HG02588 (cell line): ENCODE measurements around the gene SAP30BP.

Experiments
- ATAC-seq: cut with Tn5 transposase; IDR thresholded peaks from one replicate; pipeline ENCODE4 v1.9.1; 2021; ENCODE audit warnings: mild to moderate bottlenecking, moderate library complexity; ENCODE audit not compliant: unreplicated experiment

The SAP30BP gene

GRCh38 chr17:75646638-75646992 lies 20.5 kb upstream of the SAP30BP start:
- ATAC-seq = no peak

- no peak for ATAC-seq
Measured at GRCh38 chr17:75647061-75647460, 20.1 kb upstream of the SAP30BP start.

GRCh38 chr17:75647921-75648320 lies 19.2 kb upstream of the SAP30BP start:
- ATAC-seq = no peak

- ATAC-seq = no peak
Measured at GRCh38 chr17:75649687-75650086, 17.5 kb upstream of the SAP30BP start.

DNA sequence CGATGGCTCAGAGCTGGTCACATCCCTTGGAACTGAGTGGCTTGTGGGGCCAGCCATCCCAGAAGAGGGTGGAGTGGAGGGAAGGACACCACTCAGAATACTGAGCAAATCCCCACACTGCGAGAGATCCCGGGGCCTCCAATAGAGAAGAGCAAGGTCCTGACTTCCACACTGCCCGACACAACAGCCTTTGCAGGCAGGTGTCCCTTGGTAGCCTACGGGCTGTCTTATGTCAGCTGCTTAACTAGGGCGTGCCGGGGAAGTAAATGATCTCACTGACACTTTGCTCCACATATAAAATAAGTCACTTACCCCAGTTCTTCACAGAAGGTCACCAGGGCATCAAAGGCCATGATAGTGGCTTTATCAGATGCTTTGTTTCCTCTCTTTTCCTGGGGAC lies 16.3 kb upstream of the SAP30BP start:
- no peak for ATAC-seq

DNA sequence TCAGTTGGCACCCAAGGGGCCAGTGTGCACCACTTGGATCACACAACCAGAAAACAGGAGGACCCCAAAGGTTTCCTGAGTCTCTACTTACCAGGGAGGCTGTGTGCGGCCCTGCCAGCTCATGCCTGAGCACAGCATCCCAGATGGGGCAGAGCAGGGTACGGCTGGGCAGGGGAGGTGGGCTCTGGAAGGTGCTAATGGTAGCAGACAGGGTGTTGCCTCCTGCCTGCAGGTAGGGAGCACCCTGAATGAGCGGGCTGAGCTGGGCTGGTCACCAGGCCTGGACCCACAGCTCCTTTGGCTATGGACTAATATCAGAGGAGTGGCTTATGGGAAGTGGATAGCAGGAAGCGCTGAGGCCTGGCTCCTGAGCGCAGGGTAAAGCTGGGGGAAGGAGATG lies 14.8 kb upstream of the SAP30BP start:
- ATAC-seq = no peak

GRCh38 chr17:75652934-75653549 lies 14.1 kb upstream of the SAP30BP start:
- no peak for ATAC-seq

DNA sequence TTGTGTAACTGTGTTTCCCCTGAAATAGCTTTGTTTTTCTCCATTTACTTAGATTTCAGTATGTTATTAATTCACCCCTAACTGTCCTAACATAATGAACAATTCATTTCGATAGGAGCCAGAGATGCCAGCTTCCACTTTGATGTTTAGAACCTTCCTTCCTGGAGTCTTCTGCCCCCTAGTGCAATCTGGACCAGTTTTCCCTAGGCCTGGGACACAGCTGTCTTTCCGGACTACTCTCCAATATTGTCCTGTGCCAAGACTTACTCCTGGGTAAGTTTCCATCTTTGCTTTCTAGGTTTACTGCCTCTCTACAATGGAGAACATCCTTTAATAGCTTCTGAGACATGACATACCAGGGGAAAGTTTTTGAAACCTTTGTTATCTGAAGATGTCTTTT lies 13.0 kb upstream of the SAP30BP start:
- ATAC-seq = no peak

DNA sequence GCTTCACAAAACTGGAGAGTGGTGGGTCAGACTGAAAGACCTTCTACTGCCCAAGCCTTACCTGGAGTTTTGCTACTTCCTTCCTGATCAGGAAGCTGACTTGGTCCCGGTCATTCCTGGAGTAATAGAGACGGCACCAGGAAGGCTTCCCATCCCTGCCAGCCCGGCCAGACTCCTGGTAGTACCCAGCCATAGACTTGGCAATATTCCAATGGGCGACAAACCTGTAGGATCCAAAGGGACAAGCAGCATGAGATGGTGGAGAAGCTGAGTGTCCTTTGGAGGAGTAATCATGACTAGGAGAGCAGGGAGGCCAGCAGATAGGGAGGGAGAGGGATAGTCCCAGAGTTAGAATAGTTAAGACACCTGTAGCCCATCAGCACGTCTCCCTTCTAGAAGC lies 8.9 kb upstream of the SAP30BP start:
- no peak for ATAC-seq

GRCh38 chr17:75661531-75661930 lies 5.6 kb upstream of the SAP30BP start:
- ATAC-seq = no peak

DNA sequence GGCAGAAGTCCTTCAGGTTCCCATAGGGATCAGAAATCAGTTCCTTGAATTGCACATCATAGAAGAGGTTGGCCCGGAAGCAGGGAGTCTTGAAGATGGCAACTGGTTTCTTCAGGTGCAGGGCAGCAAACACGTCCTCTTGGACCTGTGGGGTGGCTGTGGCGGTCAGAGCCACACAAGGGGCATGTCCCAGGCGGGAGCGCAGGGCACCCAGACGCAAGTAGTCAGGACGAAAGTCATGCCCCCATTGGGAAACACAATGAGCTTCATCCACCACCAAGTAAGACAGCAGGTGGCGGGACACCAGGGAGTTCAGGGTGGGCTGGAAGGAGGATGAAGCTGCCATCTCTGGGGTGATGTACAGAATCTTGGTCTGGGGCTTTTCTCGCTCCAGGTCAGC lies 4.6 kb upstream of the SAP30BP start:
- ATAC-seq = no peak

- peak; percentile 53 for ATAC-seq
Measured at GRCh38 chr17:75664099-75664549, 3.0 kb upstream of the SAP30BP start.

DNA sequence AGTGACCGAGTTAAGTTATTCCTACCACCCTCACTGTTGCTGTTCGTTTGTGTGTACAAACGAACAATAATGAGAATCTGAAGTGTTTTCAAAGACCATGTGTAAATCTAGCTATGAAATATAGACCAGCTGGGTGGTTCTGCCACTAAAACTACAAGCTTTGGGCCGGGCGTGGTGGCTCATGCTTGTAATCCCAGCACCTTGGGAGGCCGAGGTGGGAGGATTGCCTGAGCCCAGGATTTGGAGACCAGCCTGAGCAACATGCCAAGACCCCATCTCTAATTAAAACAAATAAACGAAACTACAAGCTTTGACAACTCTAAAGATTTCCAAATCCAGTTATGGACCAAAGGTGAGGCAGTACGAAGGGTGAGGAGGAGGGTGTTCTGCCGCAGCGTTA lies 1.2 kb upstream of the SAP30BP start:
- no peak for ATAC-seq

DNA sequence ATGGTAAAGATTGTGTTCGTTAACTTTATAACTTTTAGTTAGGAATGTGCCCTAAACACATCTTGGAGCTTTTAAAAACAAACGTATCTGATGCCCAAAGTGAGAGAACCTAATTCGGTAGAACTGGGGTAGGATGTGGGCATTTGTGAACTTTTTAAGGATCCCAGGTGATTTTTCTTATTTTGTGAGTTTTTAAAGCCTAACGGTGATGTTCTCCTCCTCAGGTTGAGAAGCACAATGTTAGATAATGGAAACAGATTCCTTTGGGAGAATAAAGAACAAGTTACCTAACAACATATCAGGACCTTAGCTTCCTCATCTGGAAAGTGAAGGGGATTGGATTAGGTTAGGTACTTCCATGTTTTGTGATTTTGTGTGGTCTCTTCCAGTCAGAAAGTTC lies 687 bp downstream of the SAP30BP start:
- no peak for ATAC-seq

DNA sequence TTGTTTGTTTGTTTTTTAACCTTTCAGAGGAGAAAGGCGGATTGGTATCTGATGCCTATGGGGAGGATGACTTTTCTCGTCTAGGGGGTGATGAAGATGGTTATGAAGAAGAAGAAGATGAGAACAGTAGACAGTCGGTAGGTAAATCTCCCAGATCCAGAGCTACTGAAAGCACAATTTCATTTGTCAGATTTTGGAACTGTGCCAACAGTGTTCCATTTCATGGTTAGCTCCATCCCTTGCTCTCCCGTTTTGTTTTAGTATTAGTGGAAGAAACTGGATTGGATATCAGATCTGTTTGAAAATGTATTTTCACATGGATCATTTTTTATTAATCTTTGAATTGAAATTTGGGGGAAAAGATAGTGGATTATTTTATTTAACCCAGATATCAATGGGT lies 1.4 kb downstream of the SAP30BP start:
- no peak for ATAC-seq

DNA sequence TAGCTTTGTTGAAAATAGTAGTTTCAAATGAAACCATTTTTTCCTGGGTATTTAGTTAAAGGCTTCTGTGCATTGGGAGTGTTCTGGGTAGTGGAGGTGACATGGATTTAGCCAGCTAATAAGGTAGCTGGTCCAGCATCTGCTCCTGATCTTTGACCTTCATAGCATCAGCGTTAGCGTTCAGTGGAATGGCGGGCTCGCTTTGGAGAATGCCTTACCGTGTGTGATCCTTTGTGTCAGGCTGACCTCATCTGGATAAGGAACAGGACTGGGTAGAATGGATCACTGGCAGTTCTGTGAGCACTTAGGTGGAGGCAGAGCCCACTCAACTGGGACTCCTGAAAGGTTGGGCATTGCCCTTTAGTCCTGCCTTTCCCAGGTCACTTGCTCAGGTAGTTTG lies 3.7 kb downstream of the SAP30BP start:
- no peak for ATAC-seq

GRCh38 chr17:75672011-75672410 lies 4.9 kb downstream of the SAP30BP start:
- no peak for ATAC-seq

- ATAC-seq = no peak
Measured at GRCh38 chr17:75673487-75673886, 6.3 kb downstream of the SAP30BP start.

GRCh38 chr17:75676461-75676860 lies 9.3 kb downstream of the SAP30BP start:
- no peak for ATAC-seq

DNA sequence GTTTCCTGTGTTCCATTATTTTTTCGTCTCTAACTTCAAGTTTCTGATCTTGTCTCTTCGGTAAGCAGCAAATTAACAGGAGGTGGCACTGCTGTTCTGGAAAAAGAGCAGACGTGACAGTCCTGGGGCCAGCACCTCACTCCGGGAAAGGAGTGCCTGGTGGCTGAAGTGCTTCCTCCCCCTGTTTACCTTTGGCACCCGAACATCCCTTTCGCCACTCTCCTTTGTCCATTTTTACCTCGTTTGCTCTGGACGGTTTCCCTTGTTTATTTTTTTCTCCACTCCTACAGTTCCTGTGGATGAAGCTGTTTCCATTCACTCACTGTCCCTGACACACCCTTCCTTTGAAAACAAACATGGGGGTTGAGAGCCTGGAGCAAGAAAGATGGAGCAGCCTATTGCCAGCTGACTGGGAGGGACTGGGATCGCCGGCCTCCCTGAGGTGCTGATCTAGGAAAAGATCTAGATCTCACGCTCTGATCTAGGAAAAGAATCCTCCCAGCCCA lies 12.6 kb downstream of the SAP30BP start:
- ATAC-seq = no peak

GRCh38 chr17:75680431-75680830 lies 13.3 kb downstream of the SAP30BP start:
- no peak for ATAC-seq

- ATAC-seq = no peak
Measured at GRCh38 chr17:75681289-75681688, 14.2 kb downstream of the SAP30BP start.

- ATAC-seq = no peak
Measured at GRCh38 chr17:75683583-75683982, 16.4 kb downstream of the SAP30BP start.
